SU-DHL-6 (cell line): ENCODE measurements around the gene SMIM5.

Source experiments
- CTCF ChIP-seq: fragments of 200-600 bp; sonication (generic); IDR thresholded peaks from one replicate; pipeline ENCODE4 v1.5.1; 2017; ENCODE audit warnings: antibody characterized with exemption, mild to moderate bottlenecking, low read length, moderate library complexity; ENCODE audit not compliant: insufficient read depth, poor library complexity, severe bottlenecking
- EZH2phosphoT487 ChIP-seq: fragments of 200-600 bp; sonication (generic), shearing (Covaris generic); conservative IDR thresholded peaks from 2 replicates; pipeline ENCODE4 v1.6.1; 2018; ENCODE audit warnings: mild to moderate bottlenecking, antibody characterized with exemption, low read length, moderate library complexity, mixed read lengths

- TF ChIP-seq CTCF (no peak), EZH2phosphoT487 (no peak)
Observed at GRCh38 chr17:75622076-75622475, 11.2 kb upstream of the SMIM5 start.
